ENCODE measurements around the gene HIP1.
"Not testable (repeated sequence)": the region's sequence is repeated elsewhere in the genome, so short reads cannot be mapped to it uniquely, and the experiment has no call there.

The HIP1 gene

GRCh38 chr7:75575488-75576121, 163.1 kb downstream of the HIP1 start:
- DNase-seq (ENCODE audit: low read depth in 2 of 2) = no peak

DNA sequence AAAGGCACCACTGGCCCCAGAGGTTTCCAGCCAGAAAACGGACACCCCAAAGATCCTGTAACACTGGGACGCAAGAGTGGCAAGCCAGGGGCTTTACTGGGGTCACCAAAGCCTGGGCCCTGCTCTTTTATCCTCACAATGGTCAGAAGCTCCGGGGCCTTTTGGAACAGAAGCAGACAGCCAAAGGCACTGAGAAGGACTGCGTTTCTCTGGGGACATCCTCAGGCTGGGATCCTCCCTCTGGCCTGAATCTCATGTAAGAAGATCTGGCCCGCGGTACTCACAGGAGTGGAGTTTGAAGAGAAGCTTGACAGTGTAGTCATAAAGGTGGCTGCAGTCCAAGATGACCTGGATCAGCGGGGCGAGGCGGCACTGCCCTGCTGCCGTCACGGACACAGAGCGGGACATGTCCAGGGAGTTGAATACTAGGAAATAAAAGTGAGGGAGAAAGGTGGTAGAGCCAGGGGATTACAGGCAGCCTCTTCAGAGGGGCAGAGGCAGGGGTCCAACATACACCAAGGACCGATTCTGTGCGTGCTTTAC, 165.2 kb downstream of the HIP1 start:
- DNase-seq (ENCODE audit: low read depth in 2 of 2) = no peak

DNA sequence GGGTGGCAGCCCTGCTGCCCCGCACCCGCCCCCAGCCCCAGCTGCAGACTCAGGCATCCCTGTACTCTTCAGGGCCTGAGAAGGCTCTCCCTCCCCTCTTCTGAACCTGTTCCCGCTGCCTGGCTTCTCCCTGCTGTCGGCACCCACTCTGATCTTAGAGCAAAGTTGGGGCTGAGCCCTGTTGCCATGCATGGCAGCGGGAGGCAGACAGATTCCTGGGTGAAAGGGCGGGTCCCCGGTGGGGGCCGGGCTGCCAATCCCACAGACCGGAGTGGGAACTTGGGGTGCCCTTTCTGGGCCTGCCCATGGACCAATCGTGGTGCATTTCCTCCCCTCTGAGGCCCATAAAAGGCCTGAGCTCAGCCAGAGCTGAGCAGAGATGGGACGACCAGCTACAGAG, 165.9 kb downstream of the HIP1 start:
- no peak for DNase-seq (ENCODE audit: low read depth in 2 of 2)

GRCh38 chr7:75572396-75572795, 166.3 kb downstream of the HIP1 start:
- DNase-seq (ENCODE audit: low read depth in 2 of 2) = no peak

- DNase-seq (ENCODE audit: low read depth in 2 of 2) = no peak
Observed at GRCh38 chr7:75571209-75571608, 167.5 kb downstream of the HIP1 start.

- not testable (repeated sequence) for DNase-seq (ENCODE audit: low read depth in 2 of 2)
Observed at GRCh38 chr7:75569629-75570282, 169.0 kb downstream of the HIP1 start.

- DNase-seq (ENCODE audit: low read depth in 2 of 2) = no peak
Observed at GRCh38 chr7:75567948-75568595, 170.7 kb downstream of the HIP1 start.

DNA sequence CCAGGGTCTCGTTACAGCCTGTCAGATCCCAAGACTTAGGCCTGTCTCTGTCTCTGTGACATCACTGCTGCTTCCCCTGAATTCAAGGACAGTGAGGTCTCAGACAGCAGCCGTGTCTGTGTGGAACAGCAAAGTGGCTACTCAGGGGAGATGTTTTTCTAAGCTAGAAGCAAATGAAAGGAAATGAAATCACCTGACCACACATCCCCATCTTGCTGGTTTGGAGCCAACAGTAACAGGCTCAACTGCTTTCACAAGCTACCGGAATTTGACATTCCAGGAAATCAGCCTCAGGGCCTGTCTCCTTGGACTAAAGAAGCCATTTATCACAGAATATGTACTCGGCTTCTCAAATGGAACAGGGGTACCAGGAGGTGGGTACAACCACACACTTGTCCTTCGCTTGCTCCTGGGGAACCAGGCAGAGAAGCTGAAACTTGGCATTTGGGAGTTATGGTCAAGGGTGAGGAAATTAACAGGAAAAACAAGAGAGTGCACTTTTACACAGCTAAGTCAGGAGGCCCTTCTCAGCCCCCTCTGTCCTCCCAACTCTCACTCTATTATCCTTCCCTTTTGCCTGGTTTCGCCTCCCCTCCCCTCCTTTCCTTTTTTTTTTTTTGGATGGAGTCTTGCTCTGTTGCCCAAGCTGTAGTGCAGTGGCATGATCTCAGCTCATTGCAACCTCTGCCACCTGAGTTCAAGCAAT, 173.5 kb downstream of the HIP1 start:
- DNase-seq (ENCODE audit: low read depth in 2 of 2) = no peak

GRCh38 chr7:75563171-75563570, 175.6 kb downstream of the HIP1 start:
- DNase-seq (ENCODE audit: low read depth in 2 of 2) = no peak

DNA sequence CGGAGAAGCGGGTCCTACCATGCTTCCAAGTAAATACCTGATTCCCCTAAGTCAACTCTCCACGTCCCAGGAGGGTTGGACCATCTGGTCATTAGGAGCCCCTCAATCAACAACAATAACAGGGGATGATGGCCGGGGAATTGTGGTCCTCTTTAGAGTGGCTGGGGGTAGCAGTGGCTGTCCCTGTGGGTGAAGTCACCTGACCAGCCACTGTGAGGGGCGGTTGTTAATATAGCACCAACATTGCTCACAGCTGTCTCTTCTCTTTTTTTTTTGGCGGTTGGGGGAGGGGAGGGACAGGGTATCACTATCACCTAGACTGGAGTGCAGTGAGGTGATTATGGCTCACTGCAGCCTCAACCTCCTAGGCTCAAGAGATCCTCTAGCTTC, 178.8 kb downstream of the HIP1 start:
- DNase-seq (ENCODE audit: low read depth in 2 of 2) = no peak

GRCh38 chr7:75559355-75559975, 179.3 kb downstream of the HIP1 start:
- no peak for DNase-seq (ENCODE audit: low read depth in 2 of 2)

- not testable (repeated sequence) for DNase-seq (ENCODE audit: low read depth in 2 of 2)
Observed at GRCh38 chr7:75556835-75557234, 181.9 kb downstream of the HIP1 start.

DNA sequence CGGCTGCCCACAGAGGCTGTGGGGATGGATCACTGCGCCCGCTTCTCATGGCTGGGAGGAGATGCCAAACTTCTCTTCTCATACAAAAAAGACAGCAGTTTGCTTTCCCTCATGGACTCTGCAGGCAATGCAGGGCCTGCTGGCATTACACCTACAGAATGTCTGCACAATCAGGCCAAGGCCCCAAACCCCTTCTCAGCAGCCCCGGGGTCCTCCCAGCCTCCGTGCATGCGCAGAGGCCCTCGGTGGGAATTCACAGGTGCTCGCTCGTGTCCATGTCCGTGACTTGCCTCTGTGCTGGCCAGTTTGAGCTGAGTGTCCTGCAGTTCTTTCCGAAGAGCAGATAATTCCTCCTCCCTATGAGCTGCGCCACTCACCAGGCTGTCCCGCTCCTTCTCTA, 183.0 kb downstream of the HIP1 start:
- no peak for DNase-seq (ENCODE audit: low read depth in 2 of 2)

DNA sequence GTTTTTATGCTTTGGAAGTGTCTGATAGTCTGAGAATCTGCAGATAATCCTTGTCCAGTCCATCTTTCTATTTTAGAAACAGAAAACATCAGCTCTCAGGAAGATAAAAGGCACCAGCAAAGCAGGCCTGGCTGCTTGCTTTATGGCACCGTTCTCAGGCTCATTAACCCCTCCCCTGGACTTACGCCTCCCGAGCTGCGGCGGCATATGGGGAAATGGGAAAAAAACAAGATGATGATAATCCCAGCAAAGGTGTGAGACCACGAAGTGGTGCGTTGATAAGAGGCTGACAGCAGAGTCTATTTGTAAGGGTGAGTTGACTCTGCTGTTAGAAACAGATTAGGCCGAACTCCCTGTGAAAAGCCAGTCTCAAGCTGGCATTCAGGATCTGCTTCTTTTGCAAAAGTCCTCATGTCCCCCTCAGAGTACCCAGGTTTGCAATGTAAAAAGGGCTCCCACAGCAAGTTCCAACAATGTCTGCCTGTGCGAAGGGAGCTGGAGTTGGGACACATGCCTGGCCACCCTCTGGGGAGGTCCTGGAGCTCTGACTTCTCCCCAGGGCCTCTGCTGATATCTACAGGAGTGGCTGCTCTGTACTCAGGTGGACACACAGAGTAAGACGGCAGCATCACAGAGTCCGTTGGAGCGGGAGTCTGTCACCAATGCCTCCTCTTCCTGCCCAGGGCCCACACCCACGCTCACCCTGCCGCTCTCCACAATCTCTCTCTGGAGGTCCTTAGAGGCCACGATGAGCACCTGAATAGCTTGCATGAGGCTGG, 192.3 kb downstream of the HIP1 start:
- no peak for DNase-seq (ENCODE audit: low read depth in 2 of 2)

GRCh38 chr7:75537731-75538130, 201.0 kb downstream of the HIP1 start:
- no peak for DNase-seq (ENCODE audit: low read depth in 2 of 2)

GRCh38 chr7:75536940-75537538, 201.7 kb downstream of the HIP1 start:
- no peak for DNase-seq (ENCODE audit: low read depth in 2 of 2)

- DNase-seq (ENCODE audit: low read depth in 2 of 2) = no peak
Observed at GRCh38 chr7:75536491-75536890, 202.2 kb downstream of the HIP1 start.

- DNase-seq (ENCODE audit: low read depth in 2 of 2) = no peak
Observed at GRCh38 chr7:75534727-75535307, 203.9 kb downstream of the HIP1 start.

- no peak for DNase-seq (ENCODE audit: low read depth in 2 of 2)
Observed at GRCh38 chr7:75533926-75534325, 204.8 kb downstream of the HIP1 start.

DNA sequence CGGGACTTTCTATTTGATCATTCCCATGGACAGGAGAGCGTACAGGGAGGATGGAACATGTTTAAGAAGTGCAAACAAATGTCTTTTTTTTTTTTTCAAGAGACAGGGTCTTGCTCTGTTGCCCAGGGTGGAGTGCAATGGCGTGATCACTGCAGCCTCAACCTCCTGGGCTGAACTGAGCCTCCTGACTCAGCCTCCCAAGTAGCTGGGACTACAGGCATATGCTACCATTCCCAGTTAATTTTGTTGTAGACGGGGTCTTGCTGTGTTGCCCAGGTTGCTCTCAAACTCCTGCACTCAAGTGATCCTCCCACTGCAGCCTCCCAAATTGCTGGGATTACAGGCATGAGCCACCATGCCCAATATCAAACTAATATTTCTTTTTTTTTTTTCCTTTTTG, 206.1 kb downstream of the HIP1 start:
- no peak for DNase-seq (ENCODE audit: low read depth in 2 of 2)
